ENCODE data around the gene CFAP61.

CFAP61 gene

DNA sequence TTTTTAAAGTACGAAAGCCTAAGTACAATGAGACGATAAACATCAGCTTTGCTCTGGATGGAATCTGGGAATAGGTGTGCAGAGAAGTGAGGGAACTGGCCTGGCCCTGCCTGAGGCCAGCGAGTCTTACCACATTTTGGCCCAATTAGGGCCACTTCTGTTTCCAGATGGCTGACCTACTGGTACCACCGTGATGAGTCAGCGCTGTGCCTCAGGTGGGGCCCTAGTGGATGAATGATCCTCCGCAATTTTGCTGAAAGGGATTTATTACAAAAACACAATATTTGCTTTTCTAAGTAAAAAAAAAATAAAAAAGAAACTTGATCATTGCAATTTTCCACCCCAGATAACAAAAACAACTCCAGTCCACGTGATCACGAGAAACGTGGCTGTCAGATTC is 338.1 kb downstream of the CFAP61 start:
- Histone ChIP-seq H3K9me3 (ENCODE audit: control insufficient read depth, low read length) (no peaks in the 10 kb centered on the region), H2BK12ac (ENCODE audit: low read length in 2 of 2) (no peak overlapping the region), H3K36me3 (ENCODE audit: control insufficient read depth in 1 of 2, insufficient read depth in 2 of 2, low read depth in 1 of 2, low read length in 2 of 2) (peaks cover 0 to 8% of the 10 kb centered on the region in 2 experiments), H3K27ac (ENCODE audit: low read length, poor library complexity, severe bottlenecking) (no peak overlapping the region), H3K27me3 (ENCODE audit: control insufficient read depth in 1 of 2, insufficient read depth in 1 of 2, low read length in 2 of 2) (peaks cover 0 to 2% of the 10 kb centered on the region in 2 experiments), H3K9ac (ENCODE audit: low read length) (no peak overlapping the region), H4K91ac (ENCODE audit: low read length) (no peak overlapping the region), H3K4me2 (ENCODE audit: low read length, poor library complexity, severe bottlenecking) (no peak overlapping the region), H3K79me1 (replicated peaks; ENCODE audit: low read length, poor library complexity, severe bottlenecking) (no peaks in the 10 kb centered on the region), H2BK5ac (ENCODE audit: low read depth, low read length, poor library complexity, severe bottlenecking) (no peak overlapping the region), H2AK5ac (ENCODE audit: low read length, severe bottlenecking) (no peak overlapping the region), H3K14ac (ENCODE audit: low read length in 2 of 2) (no peak overlapping the region), H3K4ac (ENCODE audit: low read depth in 1 of 2, low read length in 2 of 2) (no peak overlapping the region), H2AFZ (ENCODE audit: low read depth, low read length) (no peak overlapping the region), H2BK120ac (ENCODE audit: low read depth, low read length) (no peak overlapping the region), H3K23ac (ENCODE audit: low read length in 2 of 2) (no peak overlapping the region), H3K18ac (ENCODE audit: low read depth in 1 of 2, low read length in 2 of 2) (no peak overlapping the region), H4K8ac (ENCODE audit: low read length) (no peak overlapping the region), H2BK15ac (ENCODE audit: low read depth, poor library complexity, severe bottlenecking) (no peak overlapping the region), H3K4me3 (ENCODE audit: insufficient read depth in 1 of 2, low read depth in 1 of 2, low read length in 2 of 2) (no peak overlapping the region), H3K4me1 (ENCODE audit: control insufficient read depth, insufficient read depth, low read depth, low read length) (no peaks in the 10 kb centered on the region)
- no peak for DNase-seq
- 95% methylated on average over 8 of the region's 9 CpGs for WGBS

DNA sequence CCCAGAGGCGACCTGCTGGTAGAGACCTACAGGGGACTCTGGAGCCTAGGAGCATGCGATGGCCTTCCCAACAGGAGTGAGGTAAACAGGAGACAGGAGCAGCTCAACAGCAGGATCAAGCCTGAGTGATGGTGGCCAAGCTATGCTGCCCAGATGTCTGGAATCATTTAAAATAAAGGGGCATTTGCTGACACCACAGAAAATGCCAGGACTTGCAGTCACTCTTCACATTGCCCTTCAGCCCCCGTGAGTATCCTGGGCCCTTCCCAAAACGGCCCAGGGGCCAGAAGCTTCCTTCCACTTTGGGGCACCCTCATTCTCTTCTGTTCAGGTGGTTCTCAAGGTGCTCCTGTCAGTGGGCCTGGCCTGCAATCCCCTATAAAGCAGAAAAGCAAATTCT is 338.8 kb downstream of the CFAP61 start:
- H3K27me3 ChIP-seq (ENCODE audit: control insufficient read depth in 1 of 2, insufficient read depth in 1 of 2, low read length in 2 of 2): no peaks in the 10 kb centered on the region
- 85% methylated on average over 4 of the region's 4 CpGs for WGBS
- H3K79me1 ChIP-seq (replicated peaks; ENCODE audit: low read length, poor library complexity, severe bottlenecking): no peaks in the 10 kb centered on the region
- H3K4me3 ChIP-seq (ENCODE audit: insufficient read depth in 1 of 2, low read depth in 1 of 2, low read length in 2 of 2): no peak overlapping the region
- no peak overlapping the region for H4K91ac ChIP-seq (ENCODE audit: low read length)
- no peak overlapping the region for H3K14ac ChIP-seq (ENCODE audit: low read length in 2 of 2)
- H3K23ac ChIP-seq (ENCODE audit: low read length in 2 of 2): no peak overlapping the region
- H2BK12ac ChIP-seq (ENCODE audit: low read length in 2 of 2): no peak overlapping the region
- H3K4me2 ChIP-seq (ENCODE audit: low read length, poor library complexity, severe bottlenecking): no peak overlapping the region
- no peaks in the 10 kb centered on the region for H3K9me3 ChIP-seq (ENCODE audit: control insufficient read depth, low read length)
- H2BK5ac ChIP-seq (ENCODE audit: low read depth, low read length, poor library complexity, severe bottlenecking): no peak overlapping the region
- H3K27ac ChIP-seq (ENCODE audit: low read length, poor library complexity, severe bottlenecking): no peak overlapping the region
- peaks cover 0 to 8% of the 10 kb centered on the region in 2 experiments for H3K36me3 ChIP-seq (ENCODE audit: control insufficient read depth in 1 of 2, insufficient read depth in 2 of 2, low read depth in 1 of 2, low read length in 2 of 2)
- no peak for DNase-seq
- no peak overlapping the region for H2AFZ ChIP-seq (ENCODE audit: low read depth, low read length)
- H3K4me1 ChIP-seq (ENCODE audit: control insufficient read depth, insufficient read depth, low read depth, low read length): no peaks in the 10 kb centered on the region
- H2AK5ac ChIP-seq (ENCODE audit: low read length, severe bottlenecking): no peak overlapping the region
- no peak overlapping the region for H2BK120ac ChIP-seq (ENCODE audit: low read depth, low read length)
- H3K18ac ChIP-seq (ENCODE audit: low read depth in 1 of 2, low read length in 2 of 2): no peak overlapping the region
- no peak overlapping the region for H3K4ac ChIP-seq (ENCODE audit: low read depth in 1 of 2, low read length in 2 of 2)
- H3K9ac ChIP-seq (ENCODE audit: low read length): no peak overlapping the region
- no peak overlapping the region for H2BK15ac ChIP-seq (ENCODE audit: low read depth, poor library complexity, severe bottlenecking)
- H4K8ac ChIP-seq (ENCODE audit: low read length): no peak overlapping the region

DNA sequence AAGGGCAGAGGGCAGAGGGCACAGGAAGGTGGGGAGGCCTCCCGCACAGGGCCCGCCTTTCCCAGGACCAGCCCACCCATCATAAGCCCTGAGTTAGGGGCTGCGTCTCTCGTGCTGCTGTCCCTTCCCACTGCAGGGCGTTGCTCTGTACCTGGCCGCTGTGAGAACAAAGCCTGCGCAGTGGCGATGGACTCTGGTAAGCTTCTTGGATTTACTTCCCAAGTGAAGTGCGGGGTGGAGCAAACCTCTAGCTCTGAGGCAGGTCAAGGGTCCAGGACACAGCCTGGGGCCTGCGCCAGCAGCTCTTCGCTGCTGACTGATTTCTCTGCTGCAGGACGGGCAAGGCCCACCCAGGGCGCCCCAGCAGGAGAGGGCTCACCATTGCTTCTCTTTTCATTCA is 339.4 kb downstream of the CFAP61 start:
- H2BK15ac ChIP-seq (ENCODE audit: low read depth, poor library complexity, severe bottlenecking): no peak overlapping the region
- H3K9ac ChIP-seq (ENCODE audit: low read length): no peak overlapping the region
- H2BK120ac ChIP-seq (ENCODE audit: low read depth, low read length): no peak overlapping the region
- H4K8ac ChIP-seq (ENCODE audit: low read length): no peak overlapping the region
- no peak overlapping the region for H3K27ac ChIP-seq (ENCODE audit: low read length, poor library complexity, severe bottlenecking)
- no peak overlapping the region for H2AFZ ChIP-seq (ENCODE audit: low read depth, low read length)
- no peaks in the 10 kb centered on the region for H3K27me3 ChIP-seq (ENCODE audit: control insufficient read depth in 1 of 2, insufficient read depth in 1 of 2, low read length in 2 of 2)
- no peak overlapping the region for H2AK5ac ChIP-seq (ENCODE audit: low read length, severe bottlenecking)
- no peak for DNase-seq
- no peak overlapping the region for H2BK12ac ChIP-seq (ENCODE audit: low read length in 2 of 2)
- no peak overlapping the region for H3K23ac ChIP-seq (ENCODE audit: low read length in 2 of 2)
- no peaks in the 10 kb centered on the region for H3K79me1 ChIP-seq (replicated peaks; ENCODE audit: low read length, poor library complexity, severe bottlenecking)
- no peak overlapping the region for H4K91ac ChIP-seq (ENCODE audit: low read length)
- no peak overlapping the region for H3K4ac ChIP-seq (ENCODE audit: low read depth in 1 of 2, low read length in 2 of 2)
- H3K36me3 ChIP-seq (ENCODE audit: control insufficient read depth in 1 of 2, insufficient read depth in 2 of 2, low read depth in 1 of 2, low read length in 2 of 2): peaks cover 0 to 8% of the 10 kb centered on the region in 2 experiments
- no peaks in the 10 kb centered on the region for H3K4me1 ChIP-seq (ENCODE audit: control insufficient read depth, insufficient read depth, low read depth, low read length)
- 91% methylated on average over 13 of the region's 13 CpGs for WGBS
- no peak overlapping the region for H3K4me2 ChIP-seq (ENCODE audit: low read length, poor library complexity, severe bottlenecking)
- no peak overlapping the region for H3K4me3 ChIP-seq (ENCODE audit: insufficient read depth in 1 of 2, low read depth in 1 of 2, low read length in 2 of 2)
- no peak overlapping the region for H3K18ac ChIP-seq (ENCODE audit: low read depth in 1 of 2, low read length in 2 of 2)
- no peak overlapping the region for H3K14ac ChIP-seq (ENCODE audit: low read length in 2 of 2)
- H3K9me3 ChIP-seq (ENCODE audit: control insufficient read depth, low read length): no peaks in the 10 kb centered on the region
- H2BK5ac ChIP-seq (ENCODE audit: low read depth, low read length, poor library complexity, severe bottlenecking): no peak overlapping the region

DNA sequence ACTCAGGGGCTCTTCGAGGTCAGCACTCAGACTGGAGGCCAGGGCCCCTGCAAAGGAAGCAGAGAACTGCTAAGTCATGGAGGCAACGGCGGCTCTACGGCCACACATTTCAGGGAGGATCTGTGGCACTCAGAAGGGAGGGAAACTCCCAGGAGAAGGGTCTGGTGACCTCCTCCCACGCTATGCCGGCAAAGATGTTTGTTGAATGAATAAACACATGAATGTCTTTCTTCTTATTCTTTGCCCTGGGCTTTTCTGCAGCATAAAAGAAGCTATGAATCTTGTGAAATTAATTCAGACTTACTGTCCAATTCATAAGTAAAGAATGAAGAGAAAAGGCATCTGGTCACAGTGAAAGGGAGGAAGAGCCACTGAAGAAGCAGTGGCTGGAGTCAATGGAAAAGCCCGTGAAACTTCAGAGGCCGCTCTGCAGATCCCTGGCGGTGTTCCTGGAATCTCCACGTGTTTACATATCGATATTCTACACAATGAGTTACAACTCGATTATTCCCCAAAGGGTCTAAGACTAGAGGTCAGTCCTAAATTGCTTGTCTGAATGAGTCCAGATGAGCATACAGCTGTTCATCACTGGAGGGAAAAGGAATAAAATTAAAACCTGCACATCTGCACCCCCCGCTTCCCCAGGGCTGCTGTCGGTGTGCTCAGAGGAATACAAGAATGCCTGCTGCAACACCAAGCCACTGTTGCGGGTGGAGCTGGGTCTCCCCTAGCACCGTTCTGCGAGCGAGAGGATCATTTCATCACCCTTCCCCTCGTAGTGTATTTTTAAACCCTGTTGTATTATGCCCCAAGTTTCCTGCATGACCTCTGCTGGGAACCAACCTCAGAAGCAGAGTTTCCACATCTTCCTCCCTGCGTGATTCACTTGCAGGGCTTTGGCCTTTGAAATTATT is 341.1 kb downstream of the CFAP61 start:
- Histone ChIP-seq H2AFZ (ENCODE audit: low read depth, low read length) (no peak overlapping the region), H4K8ac (ENCODE audit: low read length) (no peak overlapping the region), H3K4ac (ENCODE audit: low read depth in 1 of 2, low read length in 2 of 2) (no peak overlapping the region)

More for the DNA sequence above, 341.1 kb downstream of the CFAP61 start:
- H2BK15ac ChIP-seq (ENCODE audit: low read depth, poor library complexity, severe bottlenecking): no peak overlapping the region
- no peak overlapping the region for H4K91ac ChIP-seq (ENCODE audit: low read length)
- H3K4me3 ChIP-seq (ENCODE audit: insufficient read depth in 1 of 2, low read depth in 1 of 2, low read length in 2 of 2): peak overlapping the region in 1 of 2 experiments; percentile 37
- H2AK5ac ChIP-seq (ENCODE audit: low read length, severe bottlenecking): no peak overlapping the region
- H2BK12ac ChIP-seq (ENCODE audit: low read length in 2 of 2): no peak overlapping the region
- peak overlapping the region in 1 of 2 experiments; percentile 48 for H3K14ac ChIP-seq (ENCODE audit: low read length in 2 of 2)
- no peaks in the 10 kb centered on the region for H3K9me3 ChIP-seq (ENCODE audit: control insufficient read depth, low read length)
- H3K18ac ChIP-seq (ENCODE audit: low read depth in 1 of 2, low read length in 2 of 2): no peak overlapping the region
- no peak overlapping the region for H2BK5ac ChIP-seq (ENCODE audit: low read depth, low read length, poor library complexity, severe bottlenecking)
- no peaks in the 10 kb centered on the region for H3K4me1 ChIP-seq (ENCODE audit: control insufficient read depth, insufficient read depth, low read depth, low read length)
- H2BK120ac ChIP-seq (ENCODE audit: low read depth, low read length): no peak overlapping the region
- H3K4me2 ChIP-seq (ENCODE audit: low read length, poor library complexity, severe bottlenecking): no peak overlapping the region
- no peaks in the 10 kb centered on the region for H3K79me1 ChIP-seq (replicated peaks; ENCODE audit: low read length, poor library complexity, severe bottlenecking)
- H3K36me3 ChIP-seq (ENCODE audit: control insufficient read depth in 1 of 2, insufficient read depth in 2 of 2, low read depth in 1 of 2, low read length in 2 of 2): peaks cover 0 to 8% of the 10 kb centered on the region in 2 experiments
- peak; percentile 57 for DNase-seq
- H3K23ac ChIP-seq (ENCODE audit: low read length in 2 of 2): no peak overlapping the region
- H3K27me3 ChIP-seq (ENCODE audit: control insufficient read depth in 1 of 2, insufficient read depth in 1 of 2, low read length in 2 of 2): no peaks in the 10 kb centered on the region
- H3K9ac ChIP-seq (ENCODE audit: low read length): peak overlapping the region; percentile 57
- no peak overlapping the region for H3K27ac ChIP-seq (ENCODE audit: low read length, poor library complexity, severe bottlenecking)
- 82% methylated on average over 18 of the region's 20 CpGs for WGBS
